Measurements from ENCODE around the gene MRPL48. TPM values are rescaled to one million over a fixed set of nuclear protein-coding genes. Genes with fewer than 3 reads are reported as not detected.

MRPL48 gene
- total and polyA plus RNA-seq, 10 of the 15 experiments (the other 5 are each of a cell fraction or from before 2014, with no cell fraction given) = 46.7 to 159 (median 83.4) TPM

DNA sequence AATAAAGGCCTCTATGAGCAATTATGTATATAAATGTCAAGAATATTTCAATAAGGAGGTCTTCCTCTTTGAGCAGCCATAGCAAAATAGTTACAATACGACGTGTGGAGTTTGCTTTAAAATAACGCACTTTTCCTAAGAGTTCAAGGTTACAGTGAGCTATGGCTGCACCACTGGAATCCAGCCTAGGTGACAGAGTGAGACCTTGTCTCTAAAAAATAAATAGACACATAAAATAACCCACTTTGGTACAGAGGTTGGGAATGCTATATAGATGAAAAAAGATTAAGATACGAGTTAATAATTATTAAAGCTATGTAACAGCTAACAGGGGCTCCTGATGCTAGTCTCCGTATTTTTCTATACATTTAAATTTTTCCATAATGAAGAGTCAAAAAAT lies 39.4 kb upstream of the MRPL48 start:
- no peak for DNase-seq (ENCODE audit: low read depth, low spot score)
- ATAC-seq = no peak
- no peak overlapping the region for H3K4me2 ChIP-seq (ENCODE audit: control insufficient read depth, insufficient read depth)
- intact Hi-C loops (cut with micrococcal nuclease; ENCODE audit: unreplicated experiment) = no loop called here
- over 99% methylated on average over 5 of the region's 5 CpGs for WGBS (ENCODE audit: insufficient coverage, insufficient replicate concordance, low lambda C conversion rate, missing lambda C conversion rate)
- H3K27ac ChIP-seq (ENCODE audit: control insufficient read depth, insufficient read depth) = no peak overlapping the region
- in situ Hi-C loops (cut with MboI) = no loop called here
- no peaks in the 10 kb centered on the region for H3K27me3 ChIP-seq (replicated peaks in 1 of 2; ENCODE audit: control insufficient read depth in 2 of 2, insufficient read depth in 2 of 2, low read length in 1 of 2)
- ChIA-PET POLR2A (interaction anchor here (1.1 kb wide), 1 partner anchor 12 kb away, joined by 7 read pairs; no protein-coding TSS in a partner anchor), RAD21 (ENCODE audit: unreplicated experiment) (no interaction called here), SMC1A (ENCODE audit: uncharacterized antibody, unreplicated experiment) (interaction anchor here (1.0 kb wide), 1 partner anchor 10 kb away, joined by 3 read pairs; no protein-coding TSS in a partner anchor), CTCF (no interaction called here)
- H3K9ac ChIP-seq (ENCODE audit: control insufficient read depth, insufficient read depth, low read length) = no peak overlapping the region
- H3K79me2 ChIP-seq (ENCODE audit: control insufficient read depth, insufficient read depth, low read length) = peaks cover 59% of the 10 kb centered on the region
- H3K4me3 ChIP-seq = no peak overlapping the region
- BruUV-seq (replicated peaks) = no TSS peak
- H3K4me1 ChIP-seq (ENCODE audit: control insufficient read depth, insufficient read depth, low read length) = no peaks in the 10 kb centered on the region
- no peaks in the 10 kb centered on the region for H3K9me3 ChIP-seq (replicated peaks; ENCODE audit: control insufficient read depth, insufficient read depth, low read length)
- no peaks in the 10 kb centered on the region; a peak in 2 of 4 replicates for H3K36me3 ChIP-seq (ENCODE audit: control insufficient read depth in 2 of 2, insufficient read depth in 2 of 2, low read length in 1 of 2)
- no peak for FAIRE-seq
- H4K20me1 ChIP-seq (ENCODE audit: control insufficient read depth, insufficient read depth) = no peaks in the 10 kb centered on the region
- TF ChIP-seq HDAC2 (IDR thresholded peaks at IDR 0.05) (no peak), CEBPB (IDR thresholded peaks at IDR 0.05; ENCODE audit: borderline replicate concordance in 1 of 2, low read depth in 2 of 2, low read length in 2 of 2) (no peak), SMAD1 (IDR thresholded peaks at IDR 0.05; ENCODE audit: low read depth, partially characterized antibody) (no peak), SIN3A (IDR thresholded peaks at IDR 0.05; ENCODE audit: low read depth, low read length) (no peak), NFYB (IDR thresholded peaks at IDR 0.05; ENCODE audit: insufficient read depth, low read depth, low read length) (no peak), JUNB (IDR thresholded peaks at IDR 0.05) (no peak)
- TF ChIP-seq, protein P1, sequence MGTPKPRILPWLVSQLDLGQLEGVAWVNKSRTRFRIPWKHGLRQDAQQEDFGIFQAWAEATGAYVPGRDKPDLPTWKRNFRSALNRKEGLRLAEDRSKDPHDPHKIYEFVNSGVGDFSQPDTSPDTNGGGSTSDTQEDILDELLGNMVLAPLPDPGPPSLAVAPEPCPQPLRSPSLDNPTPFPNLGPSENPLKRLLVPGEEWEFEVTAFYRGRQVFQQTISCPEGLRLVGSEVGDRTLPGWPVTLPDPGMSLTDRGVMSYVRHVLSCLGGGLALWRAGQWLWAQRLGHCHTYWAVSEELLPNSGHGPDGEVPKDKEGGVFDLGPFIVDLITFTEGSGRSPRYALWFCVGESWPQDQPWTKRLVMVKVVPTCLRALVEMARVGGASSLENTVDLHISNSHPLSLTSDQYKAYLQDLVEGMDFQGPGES (IDR thresholded peaks at IDR 0.05) = no peak
- H2AFZ ChIP-seq (ENCODE audit: control insufficient read depth, low read depth, low read length) = no peak overlapping the region

DNA sequence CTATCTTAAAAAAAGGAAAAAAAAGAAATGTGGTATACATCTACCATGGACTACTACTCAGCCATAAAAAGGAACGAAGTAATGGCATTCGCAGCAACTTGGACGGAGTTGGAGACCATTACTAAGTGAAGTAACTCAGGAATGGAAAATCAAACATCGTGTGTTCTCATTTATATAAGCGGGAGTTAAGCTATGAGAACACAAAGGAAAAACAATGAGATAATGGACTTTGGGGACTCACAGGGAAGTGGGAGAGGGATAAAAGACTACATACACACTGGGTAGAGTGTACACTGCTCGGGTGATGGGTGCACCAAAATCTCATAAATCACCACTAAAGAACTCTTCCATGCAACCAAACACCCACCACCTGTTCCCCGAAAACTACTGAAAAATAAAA lies 38.6 kb upstream of the MRPL48 start:
- SMC1A ChIA-PET (ENCODE audit: uncharacterized antibody, unreplicated experiment) = no interaction called here
- Histone ChIP-seq H3K4me1 (ENCODE audit: control insufficient read depth, insufficient read depth, low read length) (no peaks in the 10 kb centered on the region), H3K4me3 (no peak overlapping the region), H2AFZ (ENCODE audit: control insufficient read depth, low read depth, low read length) (no peak overlapping the region), H3K9ac (ENCODE audit: control insufficient read depth, insufficient read depth, low read length) (no peak overlapping the region), H3K36me3 (ENCODE audit: control insufficient read depth in 2 of 2, insufficient read depth in 2 of 2, low read length in 1 of 2) (no peaks in the 10 kb centered on the region; a peak in 2 of 4 replicates), H3K4me2 (ENCODE audit: control insufficient read depth, insufficient read depth) (no peak overlapping the region), H3K27ac (ENCODE audit: control insufficient read depth, insufficient read depth) (no peak overlapping the region), H3K79me2 (ENCODE audit: control insufficient read depth, insufficient read depth, low read length) (peaks cover 56% of the 10 kb centered on the region), H4K20me1 (ENCODE audit: control insufficient read depth, insufficient read depth) (no peaks in the 10 kb centered on the region), H3K27me3 (replicated peaks in 1 of 2; ENCODE audit: control insufficient read depth in 2 of 2, insufficient read depth in 2 of 2, low read length in 1 of 2) (no peaks in the 10 kb centered on the region), H3K9me3 (replicated peaks; ENCODE audit: control insufficient read depth, insufficient read depth, low read length) (no peaks in the 10 kb centered on the region)
- no peak for FAIRE-seq
- WGBS (ENCODE audit: insufficient coverage, insufficient replicate concordance, low lambda C conversion rate, missing lambda C conversion rate) = 92% methylated on average over 7 of the region's 7 CpGs
- ATAC-seq = no peak
- in situ Hi-C loops (cut with MboI) = no loop called here
- no TSS peak for BruUV-seq (replicated peaks)
- no peak for DNase-seq (ENCODE audit: low read depth, low spot score)
- RAD21 ChIA-PET (ENCODE audit: unreplicated experiment) = no interaction called here
- CTCF ChIA-PET = interaction anchor here (1.0 kb wide), 1 partner anchor 87 kb away, joined by 3 read pairs; no protein-coding TSS in a partner anchor
- intact Hi-C loops (cut with micrococcal nuclease; ENCODE audit: unreplicated experiment) = no loop called here
- POLR2A ChIA-PET = interaction anchor here (0.5 to 0.6 kb wide), 2 partner anchors 14 to 143 kb away, joined by 3 to 7 read pairs; no protein-coding TSS in a partner anchor
- TF ChIP-seq, protein P2, sequence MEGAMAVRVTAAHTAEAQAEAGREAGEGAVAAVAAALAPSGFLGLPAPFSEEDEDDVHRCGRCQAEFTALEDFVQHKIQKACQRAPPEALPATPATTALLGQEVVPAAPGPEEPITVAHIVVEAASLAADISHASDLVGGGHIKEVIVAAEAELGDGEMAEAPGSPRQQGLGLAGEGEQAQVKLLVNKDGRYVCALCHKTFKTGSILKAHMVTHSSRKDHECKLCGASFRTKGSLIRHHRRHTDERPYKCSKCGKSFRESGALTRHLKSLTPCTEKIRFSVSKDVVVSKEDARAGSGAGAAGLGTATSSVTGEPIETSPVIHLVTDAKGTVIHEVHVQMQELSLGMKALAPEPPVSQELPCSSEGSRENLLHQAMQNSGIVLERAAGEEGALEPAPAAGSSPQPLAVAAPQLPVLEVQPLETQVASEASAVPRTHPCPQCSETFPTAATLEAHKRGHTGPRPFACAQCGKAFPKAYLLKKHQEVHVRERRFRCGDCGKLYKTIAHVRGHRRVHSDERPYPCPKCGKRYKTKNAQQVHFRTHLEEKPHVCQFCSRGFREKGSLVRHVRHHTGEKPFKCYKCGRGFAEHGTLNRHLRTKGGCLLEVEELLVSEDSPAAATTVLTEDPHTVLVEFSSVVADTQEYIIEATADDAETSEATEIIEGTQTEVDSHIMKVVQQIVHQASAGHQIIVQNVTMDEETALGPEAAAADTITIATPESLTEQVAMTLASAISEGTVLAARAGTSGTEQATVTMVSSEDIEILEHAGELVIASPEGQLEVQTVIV (IDR thresholded peaks at IDR 0.05; ENCODE audit: borderline replicate concordance, partially characterized antibody) = no peak
- no peak for TF ChIP-seq RBBP5 (conservative IDR thresholded peaks at IDR 0.05)
- TF ChIP-seq SUZ12 (IDR thresholded peaks at IDR 0.05; ENCODE audit: unreplicated experiment) = no peak
- TF ChIP-seq MXI1 (IDR thresholded peaks at IDR 0.05; ENCODE audit: low read depth, low read length) = no peak
- no peak for TF ChIP-seq ATF7 (IDR thresholded peaks at IDR 0.05; ENCODE audit: low read depth)
- TF ChIP-seq RB1 (IDR thresholded peaks at IDR 0.05; ENCODE audit: borderline replicate concordance) = no peak
- no peak for TF ChIP-seq SMAD1 (IDR thresholded peaks at IDR 0.05; ENCODE audit: low read depth, partially characterized antibody)
- TF ChIP-seq ASH2L (IDR thresholded peaks at IDR 0.05; ENCODE audit: borderline replicate concordance, low read depth) = no peak
